CD4-positive, alpha-beta T cell treated with Interleukin-15 for 4 hours (primary cell): Measurements from ENCODE around the gene EGF.

ENCODE experiments used
- DNase-seq: peaks from one replicate; pipeline ENCODE4 v3.0.0-alpha.2; 2020; ENCODE audit warnings: low spot score

Gene EGF

GRCh38 chr4:109994415-109994827 is 81.7 kb downstream of the EGF start:
- no peak for DNase-seq

- no peak for DNase-seq
Measured at GRCh38 chr4:109996526-109996925, 83.8 kb downstream of the EGF start.

- peak; percentile 74 for DNase-seq
Measured at GRCh38 chr4:109998867-109999584, 86.3 kb downstream of the EGF start.

- no peak for DNase-seq
Measured at GRCh38 chr4:109999585-109999912, 86.9 kb downstream of the EGF start.

GRCh38 chr4:110002326-110002725 is 89.6 kb downstream of the EGF start:
- no peak for DNase-seq

- DNase-seq: no peak
Measured at GRCh38 chr4:110003401-110004187, 90.9 kb downstream of the EGF start.

- no peak for DNase-seq
Measured at GRCh38 chr4:110004556-110004955, 91.9 kb downstream of the EGF start.

GRCh38 chr4:110005461-110006056 is 92.9 kb downstream of the EGF start:
- DNase-seq: peak; percentile 63

GRCh38 chr4:110007217-110007616 is 94.5 kb downstream of the EGF start:
- no peak for DNase-seq

- DNase-seq: no peak
Measured at GRCh38 chr4:110008540-110008939, 95.9 kb downstream of the EGF start.

- DNase-seq: no peak
Measured at GRCh38 chr4:110009550-110009949, 96.9 kb downstream of the EGF start.

- DNase-seq: no peak
Measured at GRCh38 chr4:110010797-110011196, 98.1 kb downstream of the EGF start.

- no peak for DNase-seq
Measured at GRCh38 chr4:110012917-110013316, 100.2 kb downstream of the EGF start.

- no peak for DNase-seq
Measured at GRCh38 chr4:110014233-110014632, 101.5 kb downstream of the EGF start.

GRCh38 chr4:110019153-110019552 is 106.5 kb downstream of the EGF start:
- no peak for DNase-seq

- no peak for DNase-seq
Measured at GRCh38 chr4:110020139-110020538, 107.5 kb downstream of the EGF start.

- no peak for DNase-seq
Measured at GRCh38 chr4:110020646-110021443, 108.2 kb downstream of the EGF start.

GRCh38 chr4:110022457-110022856 is 109.8 kb downstream of the EGF start:
- DNase-seq: no peak

- DNase-seq: no peak
Measured at GRCh38 chr4:110025056-110025455, 112.4 kb downstream of the EGF start.

- DNase-seq: no peak
Measured at GRCh38 chr4:110025718-110026117, 113.0 kb downstream of the EGF start.

GRCh38 chr4:110032603-110033002 is 119.9 kb downstream of the EGF start:
- DNase-seq: no peak

GRCh38 chr4:110033355-110034025 is 120.8 kb downstream of the EGF start:
- DNase-seq: no peak
